DMS153 treated with DMSO at 0.1 percent for 48 hours (cell line): ENCODE results near the gene TREH.

Experiments
- DNase-seq: peaks from one replicate; lab custom pipeline; 2025; ENCODE audit not compliant: unreplicated experiment; lab: John Stamatoyannopoulos, UW

TREH gene

GRCh38 chr11:118632577-118633318, 46.7 kb downstream of the TREH start:
- DNase-seq: no peak

GRCh38 chr11:118631142-118631909, 48.1 kb downstream of the TREH start:
- DNase-seq: no peak

GRCh38 chr11:118629761-118630661, 49.4 kb downstream of the TREH start:
- no peak for DNase-seq

GRCh38 chr11:118628861-118629549, 50.4 kb downstream of the TREH start:
- DNase-seq: no peak

GRCh38 chr11:118628432-118628831, 51.0 kb downstream of the TREH start:
- DNase-seq: no peak

GRCh38 chr11:118628031-118628430, 51.4 kb downstream of the TREH start:
- DNase-seq: no peak

GRCh38 chr11:118627566-118627965, 51.9 kb downstream of the TREH start:
- DNase-seq: no peak

- DNase-seq: no peak
Observed at GRCh38 chr11:118625976-118626375, 53.5 kb downstream of the TREH start.

GRCh38 chr11:118625036-118625690, 54.3 kb downstream of the TREH start:
- DNase-seq: no peak

GRCh38 chr11:118623269-118623655, 56.2 kb downstream of the TREH start:
- peak; percentile 87 for DNase-seq

- DNase-seq: peak; percentile 78
Observed at GRCh38 chr11:118622376-118623268, 56.8 kb downstream of the TREH start.

GRCh38 chr11:118621784-118622375, 57.6 kb downstream of the TREH start:
- no peak for DNase-seq

GRCh38 chr11:118621071-118621783, 58.2 kb downstream of the TREH start:
- peak; percentile 74 for DNase-seq

- DNase-seq: no peak
Observed at GRCh38 chr11:118620529-118621070, 58.9 kb downstream of the TREH start.

- no peak for DNase-seq
Observed at GRCh38 chr11:118619444-118620197, 59.8 kb downstream of the TREH start.

GRCh38 chr11:118618991-118619375, 60.5 kb downstream of the TREH start:
- no peak for DNase-seq
